OCI-LY1 (cell line): ENCODE results near the gene HAUS2.

Experiments used
- EZH2 ChIP-seq: fragments of 200-600 bp; sonication (generic), shearing (Covaris generic); IDR thresholded peaks from 2 replicates; pipeline ENCODE4 v1.8.0; 2017; ENCODE audit warnings: borderline replicate concordance, mixed run types, mild to moderate bottlenecking, antibody characterized with exemption, low read length, moderate library complexity, mixed read lengths
- TF ChIP-seq, protein P1 (sequence below): fragments of 200-600 bp; sonication (generic), shearing (Covaris generic); IDR thresholded peaks from 2 replicates; pipeline ENCODE4 v1.5.1; 2017; ENCODE audit warnings: mild to moderate bottlenecking, antibody characterized with exemption, low read length, moderate library complexity, mixed read lengths

DNA sequence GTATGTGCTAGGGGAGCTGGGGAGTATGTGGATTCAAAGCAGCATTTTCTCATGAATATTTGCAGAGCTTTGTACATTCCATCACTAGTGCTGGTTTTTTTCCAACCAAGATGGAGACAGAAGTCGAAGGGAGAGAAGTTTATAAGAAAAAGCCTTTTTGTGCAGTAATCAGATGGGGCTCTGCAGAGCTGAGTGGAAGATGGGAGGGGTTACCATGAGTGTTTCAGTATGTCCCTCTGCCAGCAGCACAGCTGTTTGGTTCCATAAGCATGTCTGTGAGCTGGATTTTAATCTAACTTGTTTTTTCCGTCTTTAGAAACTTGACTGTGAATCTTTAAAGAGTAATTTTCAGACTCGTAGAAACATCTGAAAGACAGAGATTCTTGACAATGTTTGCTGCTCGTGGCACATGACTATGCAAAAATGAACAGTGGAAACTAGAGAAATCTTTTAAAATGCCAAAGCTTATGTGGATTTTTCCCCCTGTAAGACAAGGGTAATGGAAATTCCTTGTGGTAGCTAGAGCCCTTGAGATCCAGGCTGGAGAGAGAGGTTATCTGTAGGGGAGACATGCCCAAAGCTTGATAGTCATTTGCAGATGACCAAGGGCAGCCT lies 47.1 kb downstream of the HAUS2 start:
- TF ChIP-seq, protein P1, sequence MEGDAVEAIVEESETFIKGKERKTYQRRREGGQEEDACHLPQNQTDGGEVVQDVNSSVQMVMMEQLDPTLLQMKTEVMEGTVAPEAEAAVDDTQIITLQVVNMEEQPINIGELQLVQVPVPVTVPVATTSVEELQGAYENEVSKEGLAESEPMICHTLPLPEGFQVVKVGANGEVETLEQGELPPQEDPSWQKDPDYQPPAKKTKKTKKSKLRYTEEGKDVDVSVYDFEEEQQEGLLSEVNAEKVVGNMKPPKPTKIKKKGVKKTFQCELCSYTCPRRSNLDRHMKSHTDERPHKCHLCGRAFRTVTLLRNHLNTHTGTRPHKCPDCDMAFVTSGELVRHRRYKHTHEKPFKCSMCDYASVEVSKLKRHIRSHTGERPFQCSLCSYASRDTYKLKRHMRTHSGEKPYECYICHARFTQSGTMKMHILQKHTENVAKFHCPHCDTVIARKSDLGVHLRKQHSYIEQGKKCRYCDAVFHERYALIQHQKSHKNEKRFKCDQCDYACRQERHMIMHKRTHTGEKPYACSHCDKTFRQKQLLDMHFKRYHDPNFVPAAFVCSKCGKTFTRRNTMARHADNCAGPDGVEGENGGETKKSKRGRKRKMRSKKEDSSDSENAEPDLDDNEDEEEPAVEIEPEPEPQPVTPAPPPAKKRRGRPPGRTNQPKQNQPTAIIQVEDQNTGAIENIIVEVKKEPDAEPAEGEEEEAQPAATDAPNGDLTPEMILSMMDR = no peak
- TF ChIP-seq EZH2 = no peak
